GM21737 (cell line): ENCODE data around the gene TREML1.

Experiments
- ATAC-seq: cut with Tn5 transposase; IDR thresholded peaks from one replicate; pipeline ENCODE4 v1.9.1; 2021; ENCODE audit warnings: mild to moderate bottlenecking, moderate library complexity; ENCODE audit not compliant: unreplicated experiment

Gene TREML1

GRCh38 chr6:41179163-41179562 lies 25.0 kb upstream of the TREML1 start:
- ATAC-seq = no peak

GRCh38 chr6:41177695-41178094 lies 23.5 kb upstream of the TREML1 start:
- no peak for ATAC-seq

- ATAC-seq = no peak
These were observed 23.1 kb upstream of the TREML1 start for GRCh38 chr6:41177287-41177686.

GRCh38 chr6:41176189-41176588 lies 22.0 kb upstream of the TREML1 start:
- ATAC-seq = no peak

GRCh38 chr6:41175084-41175483 lies 20.9 kb upstream of the TREML1 start:
- no peak for ATAC-seq

GRCh38 chr6:41174610-41175009 lies 20.5 kb upstream of the TREML1 start:
- ATAC-seq = no peak

- no peak for ATAC-seq
These were observed 17.8 kb upstream of the TREML1 start for GRCh38 chr6:41171908-41172307.

- ATAC-seq = no peak
These were observed 16.5 kb upstream of the TREML1 start for GRCh38 chr6:41170547-41171160.

- ATAC-seq = no peak
These were observed 13.2 kb upstream of the TREML1 start for GRCh38 chr6:41167173-41167963.

- no peak for ATAC-seq
These were observed 10.5 kb upstream of the TREML1 start for GRCh38 chr6:41164551-41165120.

- ATAC-seq = no peak
These were observed 9.2 kb upstream of the TREML1 start for GRCh38 chr6:41163419-41163717.

- ATAC-seq = no peak
These were observed 8.7 kb upstream of the TREML1 start, which contains the start of gene TREM2 for GRCh38 chr6:41162687-41163418. Gene TREM2, minus strand, starts transcription at chr6:41163116. Its CDS starts 34 bp downstream, at chr6:41163082.

- no peak for ATAC-seq
These were observed 7.9 kb upstream of the TREML1 start for GRCh38 chr6:41161851-41162552.

- ATAC-seq = no peak
These were observed 7.2 kb upstream of the TREML1 start for GRCh38 chr6:41161380-41161779.

GRCh38 chr6:41160933-41161332 lies 6.8 kb upstream of the TREML1 start:
- ATAC-seq = no peak

- no peak for ATAC-seq
These were observed 5.4 kb upstream of the TREML1 start for GRCh38 chr6:41159415-41160082.

GRCh38 chr6:41157323-41157722 lies 3.2 kb upstream of the TREML1 start:
- ATAC-seq = no peak

GRCh38 chr6:41156771-41157170 lies 2.6 kb upstream of the TREML1 start:
- ATAC-seq = no peak

GRCh38 chr6:41156001-41156400 lies 1.9 kb upstream of the TREML1 start:
- no peak for ATAC-seq

GRCh38 chr6:41155132-41155805 lies 1.1 kb upstream of the TREML1 start:
- no peak for ATAC-seq
